NCI-H82 treated with DMSO at 0.1 percent for 48 hours (cell line): ENCODE results near the gene CARD11.
A peak's percentile ranks its signal among the peaks of the same experiment; 100 is the strongest.

Experiments used
- DNase-seq: peaks from one replicate; lab custom pipeline; 2025; ENCODE audit not compliant: unreplicated experiment; lab: John Stamatoyannopoulos, UW

CARD11 gene

GRCh38 chr7:2880874-2881533, 162.7 kb downstream of the CARD11 start:
- no peak for DNase-seq

- no peak for DNase-seq
These were observed 163.6 kb downstream of the CARD11 start for GRCh38 chr7:2880051-2880450.

- DNase-seq = no peak
These were observed 164.3 kb downstream of the CARD11 start for GRCh38 chr7:2879354-2879753.

DNA sequence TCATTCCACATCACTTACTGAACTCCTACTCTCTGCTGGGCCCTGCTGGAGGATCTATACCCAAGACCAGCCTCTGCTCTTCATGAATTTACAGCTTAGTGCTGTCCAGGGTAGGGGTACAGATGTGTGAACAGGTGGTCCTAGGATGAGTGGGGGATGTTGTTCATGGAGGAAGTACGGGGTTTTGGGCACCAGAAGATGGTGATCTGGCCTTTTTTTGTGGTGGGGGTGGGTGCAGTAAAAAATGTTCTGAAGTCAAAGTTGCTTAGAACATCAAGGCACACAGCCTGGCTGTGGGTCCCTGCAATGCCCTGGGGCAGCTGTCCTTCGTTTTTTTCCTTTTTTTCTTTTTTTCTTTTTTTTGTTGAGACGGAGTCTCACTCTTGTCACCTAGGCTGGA, 165.4 kb downstream of the CARD11 start:
- DNase-seq = no peak

GRCh38 chr7:2876031-2876731, 167.5 kb downstream of the CARD11 start:
- no peak for DNase-seq

GRCh38 chr7:2873686-2874551, 169.7 kb downstream of the CARD11 start:
- no peak for DNase-seq

- DNase-seq = no peak
These were observed 170.5 kb downstream of the CARD11 start for GRCh38 chr7:2873146-2873545.

- DNase-seq = no peak
These were observed 171.3 kb downstream of the CARD11 start for GRCh38 chr7:2872296-2872874.

- no peak for DNase-seq
These were observed 173.2 kb downstream of the CARD11 start for GRCh38 chr7:2870471-2870931.

GRCh38 chr7:2869981-2870380, 173.7 kb downstream of the CARD11 start:
- DNase-seq = no peak

DNA sequence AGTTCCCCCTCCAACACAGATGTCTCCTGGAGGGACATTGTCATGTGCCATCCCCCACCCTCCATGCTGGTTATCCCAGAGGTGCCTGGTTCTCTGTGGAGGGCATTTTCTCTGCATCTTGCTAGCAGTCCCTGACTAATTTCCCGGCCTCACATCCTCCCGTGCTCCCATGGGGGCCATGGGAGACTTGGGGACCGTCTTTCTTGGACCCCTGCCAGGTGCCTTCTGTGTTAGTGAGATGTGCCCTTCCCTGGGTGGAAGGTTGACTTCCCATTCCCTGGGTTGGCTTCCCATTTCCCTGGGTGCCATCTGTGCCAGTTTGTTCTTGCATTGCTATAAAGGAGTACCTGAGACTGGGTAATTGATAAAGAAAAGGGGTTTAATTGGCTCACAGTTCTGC, 177.1 kb downstream of the CARD11 start:
- DNase-seq = no peak

GRCh38 chr7:2864999-2865670, 178.5 kb downstream of the CARD11 start:
- DNase-seq = peak; percentile 13

GRCh38 chr7:2864204-2864985, 179.3 kb downstream of the CARD11 start:
- no peak for DNase-seq

DNA sequence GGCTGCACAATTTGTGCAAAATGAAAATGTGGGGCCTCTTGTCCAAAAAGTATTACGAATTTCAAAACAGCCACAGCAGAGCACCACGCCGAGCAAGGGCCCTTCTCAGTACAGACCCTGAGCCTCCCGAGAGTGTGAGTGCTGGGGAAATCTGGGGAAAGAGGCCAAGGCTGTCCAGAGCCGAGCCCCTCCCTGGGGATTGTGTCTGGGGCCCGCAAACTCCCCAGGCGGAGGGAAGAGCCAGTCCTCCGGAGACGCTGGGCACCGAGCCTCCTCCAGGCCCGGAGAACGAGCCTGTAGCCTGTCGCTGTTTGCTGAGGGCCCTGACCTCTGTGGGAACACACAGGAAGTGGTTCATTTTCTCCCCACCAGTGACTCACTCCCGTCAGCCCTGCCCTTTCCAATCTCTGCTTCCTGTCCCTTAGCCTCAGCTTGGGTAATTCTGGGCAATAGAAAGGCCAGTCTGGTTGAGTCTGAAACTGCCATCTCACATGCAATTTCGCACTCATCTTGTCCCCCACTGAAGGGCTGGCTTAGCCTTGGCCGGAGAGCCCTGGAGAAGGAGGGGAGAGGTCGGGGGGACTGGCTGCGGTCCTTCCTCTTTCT, 180.1 kb downstream of the CARD11 start:
- DNase-seq = no peak

DNA sequence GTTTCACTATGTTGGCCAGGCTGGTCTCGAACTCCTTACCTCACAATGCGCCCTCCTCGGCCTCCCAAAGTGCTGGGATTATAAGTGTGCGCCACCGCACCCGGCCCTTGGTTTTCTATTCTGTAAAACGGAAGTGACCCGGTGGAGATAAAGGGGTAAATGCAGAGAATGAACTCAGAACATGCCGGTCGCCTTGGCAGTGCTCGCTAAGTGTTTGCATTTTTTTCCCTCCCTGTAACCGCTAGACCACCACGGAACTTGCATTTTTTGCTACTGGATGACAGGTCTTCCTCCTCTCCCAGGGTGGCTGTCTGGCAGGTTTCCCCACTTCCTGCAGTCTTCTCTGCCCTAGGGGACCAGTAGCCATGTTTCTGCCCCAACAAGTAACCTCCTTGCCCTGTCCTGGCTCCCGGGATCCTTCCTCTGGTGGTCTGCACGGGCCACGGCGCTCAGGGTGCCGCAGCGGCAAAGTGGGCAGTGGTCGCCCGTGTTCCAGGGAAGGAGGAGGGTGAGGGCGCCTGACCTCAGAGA, 180.8 kb downstream of the CARD11 start:
- DNase-seq = no peak

DNA sequence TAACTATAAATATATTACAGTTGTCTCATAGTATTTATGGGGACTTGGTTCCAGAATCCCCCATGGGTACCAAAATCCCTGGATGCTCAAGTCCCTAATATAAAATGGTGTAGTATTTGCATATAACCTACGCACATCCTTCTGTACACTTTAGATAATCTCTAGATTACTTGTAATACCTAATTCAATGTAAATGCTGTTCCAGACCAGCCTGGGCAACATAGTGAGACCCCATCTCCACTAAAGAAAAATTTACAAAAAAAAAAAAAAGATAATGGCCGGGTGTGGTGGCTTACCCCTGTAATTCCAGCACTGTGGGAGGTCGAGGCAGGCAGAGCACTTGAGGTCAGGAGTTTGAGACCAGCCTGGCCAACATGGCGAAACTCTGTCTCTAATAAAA, 182.2 kb downstream of the CARD11 start:
- DNase-seq = no peak

- DNase-seq = no peak
These were observed 183.0 kb downstream of the CARD11 start for GRCh38 chr7:2860627-2861133.

DNA sequence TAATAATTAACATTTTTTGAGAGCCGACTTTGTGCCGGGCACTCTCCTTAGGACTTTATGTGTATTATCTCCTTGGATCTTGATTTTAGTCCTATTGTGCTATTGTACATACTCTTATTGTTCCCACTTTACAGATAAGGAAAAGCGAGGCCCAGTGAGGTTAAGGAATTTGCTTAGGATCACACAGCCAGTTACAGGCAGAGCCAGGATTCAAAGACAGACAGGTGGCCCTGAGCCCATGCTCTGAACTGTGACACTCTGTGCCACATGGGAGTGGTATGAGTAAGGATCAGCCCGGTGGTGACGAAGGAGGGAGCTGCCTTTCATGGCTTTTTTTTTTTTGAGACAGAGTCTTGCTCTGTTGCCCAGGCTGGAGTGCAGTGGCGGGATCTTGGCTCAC, 183.7 kb downstream of the CARD11 start:
- DNase-seq = no peak

- DNase-seq = no peak
These were observed 185.0 kb downstream of the CARD11 start for GRCh38 chr7:2858621-2859020.
